HCT116 (cell line): ENCODE results near the gene LSAMP. TPM values are rescaled to one million over a fixed set of nuclear protein-coding genes. Genes with fewer than 3 reads are reported as not detected.
"Not testable (repeated sequence)": the region's sequence is repeated elsewhere in the genome, so short reads cannot be mapped to it uniquely, and the experiment has no call there.

Experiments used
- ATAC-seq: fragments of 200-7000 bp; cut with Tn5 transposase; 2 replicates; pipeline ENCODE4 v1.9.1; 2020; ENCODE audit warnings: mild to moderate bottlenecking, moderate library complexity
- BruUV-seq: library from RNA; stranded (reverse); fragments of 400-500 nt; replicated peaks from 2 replicates; lab custom pipeline; 2021; lab: Mats Ljungman, UMichigan
- CTCF ChIA-PET: fragments of 300-600 bp; sonication (Branson Sonifier 250); formaldehyde crosslinking; loops from one replicate; lab custom pipeline; 2021; ENCODE audit warnings: antibody characterized with exemption; lab: Charles Lee
- POLR2A ChIA-PET: fragments of 300-600, 350-600 bp; sonication (Branson Sonifier 250); formaldehyde crosslinking; loops from one replicate; lab custom pipeline; 2021; ENCODE audit warnings: antibody characterized with exemption; lab: Charles Lee
- RAD21 ChIA-PET, 2 experiments: fragments of 300-600 bp; sonication (Branson Sonifier 250); formaldehyde crosslinking; loops; one replicate each; lab custom pipeline; 2023; ENCODE audit warnings: low total read pairs in 2 of 2; ENCODE audit not compliant: uncharacterized antibody in 2 of 2, unreplicated experiment in 2 of 2, low non-redundant PET in 1 of 2; lab: Charles Lee
- DNase-seq: peaks from one replicate; pipeline ENCODE4 v3.0.0-alpha.2; 2010; ENCODE audit warnings: low read depth, low spot score
- H2AFZ ChIP-seq: fragments of 200-600 bp; shearing (Covaris generic), sonication (generic); 2 replicates; pipeline ENCODE4 v1.6.1; 2017; ENCODE audit warnings: low read depth, mixed run types, mixed read lengths, antibody characterized with exemption, low read length; ENCODE audit not compliant: poor library complexity, severe bottlenecking
- H3K27ac ChIP-seq: 2 replicates; pipeline ENCODE4 v1.5.1; 2012; ENCODE audit warnings: low read depth, low read length
- H3K27me3 ChIP-seq: fragments of 200-600 bp; sonication (generic); 2 replicates; pipeline ENCODE4 v1.6.1; 2016; ENCODE audit warnings: mixed run types, low read length, mixed read lengths; ENCODE audit not compliant: insufficient read depth
- H3K36me3 ChIP-seq, 2 experiments: fragments of 200-500 bp in 1 of 2; fragments of 200-600 bp in 1 of 2; sonication (Bioruptor generic) in 1 of 2; sonication (generic) in 1 of 2; 2 replicates each; pipeline versions ENCODE4 v1.5.1 to v1.6.1; 2014 to 2016; ENCODE audit warnings: low read length in 2 of 2, inconsistent platforms in 1 of 2, mixed read lengths in 1 of 2, mixed run types in 1 of 2; ENCODE audit not compliant: insufficient read depth in 2 of 2, control insufficient read depth in 1 of 2
- H3K4me1 ChIP-seq, 2 experiments: fragments of 200-600 bp in 1 of 2; sonication (generic) in 1 of 2; 2 replicates each; pipeline versions ENCODE4 v1.5.1 to v1.6.1; 2012 to 2017; ENCODE audit warnings: low read length in 2 of 2, inconsistent platforms in 1 of 2, mild to moderate bottlenecking in 1 of 2, mixed read lengths in 1 of 2, mixed run types in 1 of 2, moderate library complexity in 1 of 2; ENCODE audit not compliant: insufficient read depth in 2 of 2, control insufficient read depth in 1 of 2
- H3K4me2 ChIP-seq: fragments of 200-600 bp; sonication (generic); 2 replicates; pipeline ENCODE4 v1.6.1; 2017; ENCODE audit warnings: mixed run types, low read length, mixed read lengths
- H3K4me3 ChIP-seq, 2 experiments: fragments of 200-600 bp in 1 of 2; sonication (generic) in 1 of 2; replicated peaks in 1 of 2; 2 replicates each; pipeline ENCODE4 v1.5.1; 2011 to 2016; ENCODE audit warnings: low read length in 2 of 2, control low read depth in 1 of 2, low read depth in 1 of 2, mild to moderate bottlenecking in 1 of 2, mixed read lengths in 1 of 2, mixed run types in 1 of 2
- H3K79me2 ChIP-seq: fragments of 200-600 bp; sonication (generic); 2 replicates; pipeline ENCODE4 v1.6.1; 2017; ENCODE audit warnings: mild to moderate bottlenecking, mixed run types, low read length, moderate library complexity, mixed read lengths; ENCODE audit not compliant: insufficient read depth
- H3K9ac ChIP-seq: fragments of 200-600 bp; sonication (generic); 2 replicates; pipeline ENCODE4 v1.6.1; 2016; ENCODE audit warnings: low read length, mixed read lengths
- H3K9me2 ChIP-seq: fragments of 200-600 bp; sonication (generic), shearing (Covaris generic); 2 replicates; pipeline ENCODE4 v1.6.1; 2017; ENCODE audit warnings: mixed run types, mild to moderate bottlenecking, moderate library complexity; ENCODE audit not compliant: insufficient read depth
- H3K9me3 ChIP-seq, 2 experiments: fragments of 200-500 bp in 1 of 2; fragments of 200-600 bp in 1 of 2; sonication (Bioruptor generic) in 1 of 2; sonication (generic) in 1 of 2; 2 replicates each; pipeline ENCODE4 v1.6.1; 2014 to 2017; ENCODE audit warnings: low read length in 2 of 2, mixed read lengths in 2 of 2, inconsistent platforms in 1 of 2, low read depth in 1 of 2, mild to moderate bottlenecking in 1 of 2, mixed run types in 1 of 2, moderate library complexity in 1 of 2; ENCODE audit not compliant: control insufficient read depth in 1 of 2, insufficient read depth in 1 of 2
- H4K20me1 ChIP-seq: fragments of 200-600 bp; sonication (generic), shearing (Covaris generic); 2 replicates; pipeline ENCODE4 v1.6.1; 2017; ENCODE audit warnings: mixed run types, mild to moderate bottlenecking, moderate library complexity; ENCODE audit not compliant: insufficient read depth
- ATF3 ChIP-seq: IDR thresholded peaks from 2 replicates; pipeline ENCODE4 v1.6.1; 2012
- CBX3 ChIP-seq: IDR thresholded peaks from 2 replicates; pipeline ENCODE4 v1.6.1; 2012; ENCODE audit warnings: low read depth
- CEBPB ChIP-seq: IDR thresholded peaks from 2 replicates; pipeline ENCODE4 v1.6.1; 2012; ENCODE audit warnings: low read depth
- EGR1 ChIP-seq: IDR thresholded peaks from 2 replicates; pipeline ENCODE4 v1.6.1; 2012; ENCODE audit warnings: low read depth
- ELF1 ChIP-seq: IDR thresholded peaks from 2 replicates; pipeline ENCODE4 v1.6.1; 2012; ENCODE audit warnings: low read depth, borderline replicate concordance
- EZH2 ChIP-seq: fragments of 200-600 bp; sonication (generic); IDR thresholded peaks from 2 replicates; pipeline ENCODE4 v1.6.1; 2017; ENCODE audit warnings: antibody characterized with exemption, mixed run types
- FOSL1 ChIP-seq: IDR thresholded peaks from 2 replicates; pipeline ENCODE4 v1.6.1; 2012; ENCODE audit warnings: low read depth
- JUND ChIP-seq: IDR thresholded peaks from 2 replicates; pipeline ENCODE4 v1.6.1; 2012
- MAX ChIP-seq: IDR thresholded peaks from 2 replicates; pipeline ENCODE4 v1.6.1; 2012
- RAD21 ChIP-seq: IDR thresholded peaks from 2 replicates; pipeline ENCODE4 v1.6.1; 2012; ENCODE audit warnings: low read depth, mild to moderate bottlenecking
- SP1 ChIP-seq: IDR thresholded peaks from 2 replicates; pipeline ENCODE4 v1.6.1; 2012; ENCODE audit warnings: low read depth
- SRF ChIP-seq: IDR thresholded peaks from 2 replicates; pipeline ENCODE4 v1.6.1; 2012; ENCODE audit warnings: low read depth
- TCF7L2 ChIP-seq: IDR thresholded peaks from 2 replicates; pipeline ENCODE4 v1.7.0; 2011; ENCODE audit warnings: borderline replicate concordance, inconsistent platforms; ENCODE audit not compliant: insufficient read depth, insufficient read length; ENCODE audit errors: extremely low read depth
- YY1 ChIP-seq: IDR thresholded peaks from 2 replicates; pipeline ENCODE4 v1.6.1; 2011; ENCODE audit warnings: low read length, low read depth, moderate library complexity, mild to moderate bottlenecking; ENCODE audit not compliant: insufficient replicate concordance; ENCODE audit errors: extremely low read depth
- ZBTB33 ChIP-seq: IDR thresholded peaks from 2 replicates; pipeline ENCODE4 v1.6.1; 2011; ENCODE audit warnings: mild to moderate bottlenecking, low read length, moderate library complexity; ENCODE audit not compliant: insufficient replicate concordance; ENCODE audit errors: extremely low read depth
- ZNF274 ChIP-seq: fragments of 200-500 bp; sonication (Bioruptor generic); IDR thresholded peaks from 2 replicates; pipeline ENCODE4 v1.6.1; 2014; ENCODE audit warnings: mild to moderate bottlenecking, low read depth, low read length, inconsistent platforms
- intact Hi-C: fragments of 100-400 bp; cut with micrococcal nuclease; formaldehyde crosslinking; loops from 2 replicates; pipeline ENCODE4 v1.10.0; 2022
- total RNA-seq: library from RNA; stranded (reverse); gene quantifications from one replicate; pipeline ENCODE4 v1.2.1, GENCODE V29; 2021; ENCODE audit not compliant: unreplicated experiment

LSAMP gene
- total RNA-seq, 1 experiment from 2014 or later: 0.25 TPM

- no peak for TF ChIP-seq CBX3
Observed at GRCh38 chr3:115760716-115761115, 684.6 kb downstream of the LSAMP start (continued).

GRCh38 chr3:115758076-115758763, 687.1 kb downstream of the LSAMP start:
- intact Hi-C loops: no loop called here
- H4K20me1 ChIP-seq: no peaks in the 10 kb centered on the region
- H3K27me3 ChIP-seq: no peaks in the 10 kb centered on the region
- no peak overlapping the region for H3K9ac ChIP-seq
- ChIA-PET CTCF (no interaction called here), RAD21 (no interaction called here), POLR2A (no interaction called here)
- no peaks in the 10 kb centered on the region for H3K36me3 ChIP-seq
- DNase-seq: no peak
- H3K9me3 ChIP-seq: no peaks in the 10 kb centered on the region
- no peaks in the 10 kb centered on the region for H3K9me2 ChIP-seq
- H3K4me3 ChIP-seq: no peak overlapping the region
- H3K4me1 ChIP-seq: no peaks in the 10 kb centered on the region
- no peak overlapping the region for H3K4me2 ChIP-seq
- H2AFZ ChIP-seq: no peak overlapping the region
- BruUV-seq: no TSS peak
- no peak overlapping the region for H3K27ac ChIP-seq
- TF ChIP-seq YY1 (no peak), EGR1 (no peak), CBX3 (no peak), SRF (no peak), MAX (no peak), TCF7L2 (no peak), JUND (no peak), ELF1 (no peak), FOSL1 (no peak), CEBPB (no peak), ZNF274 (no peak), ATF3 (no peak), ZBTB33 (no peak), SP1 (no peak), RAD21 (no peak), EZH2 (no peak)
- no peaks in the 10 kb centered on the region for H3K79me2 ChIP-seq
- no peak for ATAC-seq

- H3K9me3 ChIP-seq, DNase-seq, CTCF ChIA-PET, H3K4me2 ChIP-seq, H3K9me2 ChIP-seq, ATAC-seq, H4K20me1 ChIP-seq, intact Hi-C loops, H3K4me3 ChIP-seq, H2AFZ ChIP-seq, H3K79me2 ChIP-seq, BruUV-seq, RAD21 ChIA-PET, H3K9ac ChIP-seq, H3K27ac ChIP-seq, POLR2A ChIA-PET, H3K36me3 ChIP-seq, H3K27me3 ChIP-seq, H3K4me1 ChIP-seq: not testable (repeated sequence)
Observed at GRCh38 chr3:115752978-115753377, 692.3 kb downstream of the LSAMP start.
